Left lung (tissue), 10 donors: Measurements from ENCODE around the gene USP20. TPM values are rescaled to one million over a fixed set of nuclear protein-coding genes. Genes with fewer than 3 reads are reported as not detected.

Experiments used
- ATAC-seq: fragments of 200-7000 bp; cut with Tn5 transposase; one replicate; pipeline ENCODE4 v1.9.1; 2020; ENCODE audit warnings: moderate library complexity
- DNase-seq, 4 donors: peaks; one replicate each; pipeline ENCODE4 v3.0.0-alpha.2; 2013 to 2020
- H3K27ac ChIP-seq, 2 donors: fragments of 200-600 bp; sonication (generic) in 1 of 2; one replicate each; pipeline versions ENCODE4 v1.5.0 to v1.8.0; 2020 to 2021
- H3K27me3 ChIP-seq, 2 donors: fragments of 200-600 bp; sonication (generic) in 1 of 2; one replicate each; pipeline versions ENCODE4 v1.5.0 to v1.8.0; 2020 to 2021
- H3K36me3 ChIP-seq, 2 donors: fragments of 200-600 bp; sonication (generic) in 1 of 2; one replicate each; pipeline versions ENCODE4 v1.5.0 to v1.8.0; 2020 to 2021
- H3K4me1 ChIP-seq, 2 donors: fragments of 200-600 bp; one replicate each; pipeline ENCODE4 v1.8.0; 2021
- H3K4me3 ChIP-seq, 2 donors: fragments of 200-600 bp; sonication (generic) in 1 of 2; one replicate each; pipeline versions ENCODE4 v1.5.0 to v1.8.0; 2020 to 2021; ENCODE audit warnings: mild to moderate bottlenecking in 1 of 2
- H3K9me3 ChIP-seq, 2 donors: fragments of 200-600 bp; sonication (generic) in 1 of 2; one replicate each; pipeline versions ENCODE4 v1.5.0 to v1.8.0; 2020 to 2021
- intact Hi-C, 2 donors: fragments of 100-400 bp; cut with DNase I; formaldehyde crosslinking; loops; one replicate each; pipeline versions ENCODE4 v1.11.2 to v1.14.2; 2022
- polyA plus RNA-seq, 6 donors: library from polyadenylated mRNA; unstranded; fragments of 120-200 nt; gene quantifications; one replicate each; pipeline ENCODE4 v1.2.1, GENCODE V29; 2013; ENCODE audit not compliant: insufficient read length in 6 of 6
- total RNA-seq, 2 donors: library from RNA; stranded (reverse); fragmentation: NEBNext Ultra II Directional; extraction: Animal tissue kit (Norgen Biotek cat#: 25700); gene quantifications; one replicate each; pipeline ENCODE4 v1.2.1, GENCODE V29; 2021
- TF ChIP-seq, protein P1 (sequence below), 2 donors: fragments of 200-600 bp; sonication (generic) in 1 of 2; IDR thresholded peaks; one replicate each; pipeline versions ENCODE4 v1.5.0 to v1.8.0; 2021; ENCODE audit warnings: antibody characterized with exemption in 2 of 2
- donor health status: DM: no; HTN: yes; CAD: no.
- donor health status: DM: no; HTN: no; CAD: no.

USP20 gene
- total and polyA plus RNA-seq, 8 donors = 16.7 to 24.6 (median 21.6) TPM

DNA sequence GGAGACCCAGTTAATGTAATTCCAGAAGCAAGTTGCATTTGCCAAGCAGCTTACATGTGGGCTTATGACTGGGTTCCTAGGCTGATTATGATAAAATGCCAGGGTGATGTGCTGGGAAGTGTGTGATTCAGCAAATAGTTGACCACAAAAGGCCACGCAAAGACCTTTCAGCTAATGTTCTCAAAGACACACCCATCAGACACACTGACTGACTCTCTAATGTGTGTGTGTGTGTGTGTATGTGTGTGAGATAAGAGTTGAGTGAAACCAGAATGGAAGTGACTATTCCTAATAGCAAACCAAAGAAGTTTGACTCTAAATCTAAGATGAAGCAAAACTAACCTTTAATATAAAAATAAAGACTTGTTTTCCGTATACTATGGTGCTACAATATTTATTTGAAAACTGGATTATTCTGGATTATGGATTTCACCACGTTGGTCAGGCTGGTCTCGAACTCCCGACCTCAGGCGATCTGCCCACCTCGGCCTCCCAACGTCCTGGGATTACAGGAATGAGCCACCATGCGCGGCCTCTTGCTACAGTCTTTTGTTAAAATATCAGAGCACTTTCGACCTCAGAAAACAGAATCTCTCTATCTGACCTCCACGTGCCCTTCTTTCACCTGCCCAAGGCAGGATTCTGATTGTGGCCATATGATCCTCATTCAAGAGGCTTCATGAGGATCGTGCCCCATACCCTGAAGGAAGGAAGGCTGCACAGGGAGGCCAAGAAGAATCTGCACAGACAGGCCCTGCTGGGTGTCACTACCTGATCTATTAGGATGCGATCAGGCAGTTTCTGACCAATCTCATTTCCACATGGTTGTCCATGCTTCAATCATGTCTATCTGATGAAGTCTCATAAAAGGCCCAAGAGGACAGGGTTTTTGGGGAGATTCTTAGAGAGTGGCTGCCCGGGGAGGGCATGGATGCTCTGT lies 75.6 kb downstream of the USP20 start:
- peak; percentile 85 for ATAC-seq

DNA sequence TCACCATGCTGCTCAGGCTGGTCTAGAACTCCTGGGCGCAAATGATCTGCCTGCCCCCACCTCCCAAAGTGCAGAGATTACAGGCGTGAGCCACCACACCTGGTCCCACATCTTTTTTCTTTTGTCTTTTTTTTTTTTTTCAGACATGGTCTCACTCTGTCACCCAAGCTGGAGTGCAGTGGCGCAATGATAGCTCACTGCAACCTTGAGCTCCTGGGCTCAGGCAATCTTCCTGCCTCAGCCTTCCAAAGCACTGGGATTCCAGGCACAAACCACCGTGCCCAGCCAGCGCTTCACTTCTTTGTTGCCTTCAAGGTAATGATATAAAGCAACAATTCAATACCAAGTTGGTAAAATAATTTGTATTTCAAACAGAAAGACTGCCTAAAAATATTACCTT lies 78.8 kb downstream of the USP20 start:
- TF ChIP-seq, protein P1, sequence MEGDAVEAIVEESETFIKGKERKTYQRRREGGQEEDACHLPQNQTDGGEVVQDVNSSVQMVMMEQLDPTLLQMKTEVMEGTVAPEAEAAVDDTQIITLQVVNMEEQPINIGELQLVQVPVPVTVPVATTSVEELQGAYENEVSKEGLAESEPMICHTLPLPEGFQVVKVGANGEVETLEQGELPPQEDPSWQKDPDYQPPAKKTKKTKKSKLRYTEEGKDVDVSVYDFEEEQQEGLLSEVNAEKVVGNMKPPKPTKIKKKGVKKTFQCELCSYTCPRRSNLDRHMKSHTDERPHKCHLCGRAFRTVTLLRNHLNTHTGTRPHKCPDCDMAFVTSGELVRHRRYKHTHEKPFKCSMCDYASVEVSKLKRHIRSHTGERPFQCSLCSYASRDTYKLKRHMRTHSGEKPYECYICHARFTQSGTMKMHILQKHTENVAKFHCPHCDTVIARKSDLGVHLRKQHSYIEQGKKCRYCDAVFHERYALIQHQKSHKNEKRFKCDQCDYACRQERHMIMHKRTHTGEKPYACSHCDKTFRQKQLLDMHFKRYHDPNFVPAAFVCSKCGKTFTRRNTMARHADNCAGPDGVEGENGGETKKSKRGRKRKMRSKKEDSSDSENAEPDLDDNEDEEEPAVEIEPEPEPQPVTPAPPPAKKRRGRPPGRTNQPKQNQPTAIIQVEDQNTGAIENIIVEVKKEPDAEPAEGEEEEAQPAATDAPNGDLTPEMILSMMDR (IDR thresholded peaks at IDR 0.05) = no peak
- H3K4me3 ChIP-seq = no peak overlapping the region
- intact Hi-C loops = no loop called here
- H3K36me3 ChIP-seq = peaks cover 0 to 33% of the 10 kb centered on the region in 2 donors
- H3K27ac ChIP-seq = no peak overlapping the region
- H3K27me3 ChIP-seq = no peaks in the 10 kb centered on the region
- DNase-seq = no peak
- peaks cover 0 to 13% of the 10 kb centered on the region in 2 donors for H3K4me1 ChIP-seq
- no peak for ATAC-seq
- no peaks in the 10 kb centered on the region for H3K9me3 ChIP-seq

More for the DNA sequence above, 75.6 kb downstream of the USP20 start:
- Histone ChIP-seq H3K27me3 (no peaks in the 10 kb centered on the region), H3K4me1 (peaks cover 0 to 12% of the 10 kb centered on the region in 2 donors), H3K4me3 (no peak overlapping the region), H3K27ac (no peak overlapping the region), H3K9me3 (no peaks in the 10 kb centered on the region), H3K36me3 (peaks cover 0 to 53% of the 10 kb centered on the region in 2 donors)
- intact Hi-C loops = no loop called here
- TF ChIP-seq, protein P1 (IDR thresholded peaks at IDR 0.05) = no peak
- no peak for DNase-seq

DNA sequence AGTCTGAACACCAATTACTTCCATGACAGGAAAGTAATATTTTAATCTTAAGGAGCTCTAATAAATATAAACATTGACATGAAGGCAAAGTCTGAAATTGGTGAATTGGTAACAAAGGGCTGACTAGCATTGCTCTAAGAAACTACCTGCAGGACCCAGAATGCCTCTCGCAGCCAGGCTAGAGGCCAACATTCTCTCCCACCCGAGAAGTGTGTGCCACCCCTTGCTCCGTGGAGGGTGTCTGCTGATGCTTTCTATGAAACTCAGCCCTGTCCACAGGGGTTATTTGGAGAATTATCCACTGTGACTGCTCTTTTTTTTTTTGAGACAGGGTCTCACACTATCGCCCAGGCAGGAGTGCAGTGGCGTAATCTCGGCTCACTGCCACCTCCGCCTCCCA lies 81.4 kb downstream of the USP20 start:
- ATAC-seq (no peak), DNase-seq (no peak)
- no peak overlapping the region for H3K27ac ChIP-seq
- peaks cover 0 to 11% of the 10 kb centered on the region in 2 donors for H3K4me1 ChIP-seq
- no peak overlapping the region for H3K4me3 ChIP-seq
- no peaks in the 10 kb centered on the region for H3K9me3 ChIP-seq
- no peaks in the 10 kb centered on the region for H3K27me3 ChIP-seq
- H3K36me3 ChIP-seq = peaks cover 0 to 30% of the 10 kb centered on the region in 2 donors
- intact Hi-C loops = no loop called here
- TF ChIP-seq, protein P1 (IDR thresholded peaks at IDR 0.05) = no peak

DNA sequence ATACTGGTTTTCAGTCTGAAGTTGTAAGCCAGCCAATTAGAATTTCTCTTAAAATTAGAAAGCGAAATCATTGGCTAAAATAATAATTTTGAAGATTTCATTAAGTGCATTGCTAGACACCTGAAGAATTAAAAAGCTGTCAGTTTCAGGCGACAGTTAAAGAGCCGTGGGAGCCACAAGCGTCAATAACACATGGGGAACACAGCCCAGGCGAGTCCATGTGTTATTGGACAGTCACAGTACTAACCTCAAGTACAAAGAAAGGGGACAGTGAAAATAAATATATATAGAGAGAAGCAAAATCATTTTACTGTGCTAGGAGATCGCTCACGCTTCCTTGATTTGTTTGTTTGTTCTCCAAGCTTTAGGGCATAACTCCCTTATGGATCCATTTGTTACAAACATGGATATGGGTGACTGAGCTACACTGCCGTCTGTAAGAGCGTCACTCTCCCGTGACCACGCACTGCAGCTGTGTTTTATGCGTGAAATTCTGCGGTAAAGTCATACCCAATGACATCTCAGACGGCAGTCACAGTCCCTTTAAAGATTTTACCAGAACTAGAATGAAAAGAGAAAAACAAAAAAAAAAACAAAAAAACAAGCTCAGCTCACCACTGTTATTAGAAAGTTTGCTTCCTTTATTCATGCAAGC lies 83.2 kb downstream of the USP20 start:
- no peak for DNase-seq

More for the DNA sequence above, 83.2 kb downstream of the USP20 start:
- Histone ChIP-seq H3K36me3 (peaks cover 0 to 44% of the 10 kb centered on the region in 2 donors), H3K9me3 (no peaks in the 10 kb centered on the region), H3K27ac (no peak overlapping the region), H3K4me1 (peaks cover 0 to 14% of the 10 kb centered on the region in 2 donors), H3K27me3 (no peaks in the 10 kb centered on the region), H3K4me3 (no peak overlapping the region)
- no peak for ATAC-seq
- TF ChIP-seq, protein P1 (IDR thresholded peaks at IDR 0.05) = no peak
- intact Hi-C loops = no loop called here
